Non-pigmented ciliary epithelial cell (primary cell): ENCODE measurements around the gene FLT4.
A peak's percentile ranks its signal among the peaks of the same experiment; 100 is the strongest.
"Not testable (repeated sequence)": the region's sequence is repeated elsewhere in the genome, so short reads cannot be mapped to it uniquely, and the experiment has no call there.

Experiments
- DNase-seq: peaks from one replicate; pipeline ENCODE4 v3.0.0-alpha.2; 2010; ENCODE audit warnings: low read depth

The FLT4 gene

DNA sequence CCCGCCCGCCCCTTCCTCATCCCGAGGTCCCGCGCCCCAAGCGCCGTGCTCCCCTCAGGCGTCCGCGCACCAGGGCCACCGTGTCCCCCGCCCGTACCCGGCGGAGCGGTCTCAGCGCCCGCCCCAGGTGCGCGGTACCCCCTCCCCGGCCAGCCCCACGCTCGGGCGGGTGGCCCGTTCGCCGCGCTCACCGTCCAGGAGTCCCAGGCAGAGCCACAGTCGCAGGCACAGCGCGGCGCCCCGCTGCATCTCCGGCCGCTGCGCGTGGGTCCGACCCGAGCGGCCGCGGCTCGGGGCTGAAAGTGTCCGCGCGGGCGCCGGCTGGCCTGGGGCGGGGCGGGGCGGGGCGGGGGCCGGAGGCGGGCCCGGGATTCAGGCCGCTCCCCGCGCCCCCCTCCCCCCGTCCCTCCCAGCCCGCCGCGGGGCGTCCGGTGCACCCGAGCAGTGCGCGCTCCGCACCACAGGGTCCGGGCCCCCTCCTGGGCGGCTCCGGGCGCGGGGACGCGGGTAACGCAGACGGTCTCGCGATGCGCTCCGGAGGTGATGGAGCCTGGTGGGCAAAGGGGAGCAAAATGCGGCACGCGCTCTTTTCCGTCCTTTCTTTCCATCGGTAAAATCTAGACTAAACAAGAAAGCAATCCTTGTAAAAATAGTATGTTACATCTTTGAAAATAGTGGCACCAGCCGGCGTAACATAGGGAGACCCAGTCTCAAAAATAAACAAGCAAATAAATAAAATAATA, at the start of gene FLT4:
Gene FLT4 (minus strand): TSS at position 304 of the 743 bp plus-strand sequence. CDS start 55 bp downstream, at position 249.
- no peak for DNase-seq

DNA sequence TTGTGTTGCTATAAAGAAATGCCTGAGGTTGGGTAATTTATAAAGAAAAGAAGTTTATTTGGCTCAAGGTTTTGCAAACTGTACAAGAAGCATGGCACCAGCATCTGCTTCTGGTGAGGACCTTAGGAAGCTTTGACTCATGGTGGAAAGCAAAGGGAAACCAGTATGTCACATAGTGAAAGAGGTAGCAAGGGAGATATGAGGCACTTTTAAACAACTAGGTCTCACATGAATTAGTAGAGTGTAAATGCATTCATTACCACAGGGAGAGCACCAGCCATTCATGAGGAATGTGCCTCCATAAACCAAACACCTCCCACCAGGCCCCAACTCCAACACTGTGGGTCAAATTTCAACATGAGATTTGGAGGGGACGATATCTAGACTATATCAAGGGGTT, 49.6 kb upstream of the FLT4 start:
- no peak for DNase-seq

- DNase-seq = no peak
These were observed 46.7 kb upstream of the FLT4 start for GRCh38 chr5:180696116-180696515.

- DNase-seq = no peak
These were observed 43.0 kb upstream of the FLT4 start for GRCh38 chr5:180692429-180692828.

DNA sequence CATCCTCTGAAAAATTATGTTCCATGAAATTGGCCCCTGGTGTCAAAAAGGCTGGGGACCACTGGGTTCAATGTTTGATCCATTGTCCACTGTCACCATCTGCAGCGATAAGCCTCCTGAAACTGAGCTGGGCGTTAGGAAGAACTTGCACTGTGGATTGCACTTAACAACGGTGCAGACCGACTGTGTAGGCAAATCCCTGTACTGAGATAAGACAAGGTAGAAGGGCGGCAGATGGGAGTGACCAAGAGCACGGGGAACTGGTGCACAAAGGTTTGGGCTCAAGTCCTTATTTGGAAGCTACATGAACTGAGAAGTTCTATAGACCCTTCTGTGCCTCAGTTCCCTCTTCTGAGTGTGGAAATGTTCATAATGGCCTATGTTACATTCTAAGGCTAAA, 41.6 kb upstream of the FLT4 start:
- no peak for DNase-seq

- DNase-seq = no peak
These were observed 41.2 kb upstream of the FLT4 start for GRCh38 chr5:180690562-180690961.

GRCh38 chr5:180689775-180690174, 40.4 kb upstream of the FLT4 start:
- DNase-seq = no peak

DNA sequence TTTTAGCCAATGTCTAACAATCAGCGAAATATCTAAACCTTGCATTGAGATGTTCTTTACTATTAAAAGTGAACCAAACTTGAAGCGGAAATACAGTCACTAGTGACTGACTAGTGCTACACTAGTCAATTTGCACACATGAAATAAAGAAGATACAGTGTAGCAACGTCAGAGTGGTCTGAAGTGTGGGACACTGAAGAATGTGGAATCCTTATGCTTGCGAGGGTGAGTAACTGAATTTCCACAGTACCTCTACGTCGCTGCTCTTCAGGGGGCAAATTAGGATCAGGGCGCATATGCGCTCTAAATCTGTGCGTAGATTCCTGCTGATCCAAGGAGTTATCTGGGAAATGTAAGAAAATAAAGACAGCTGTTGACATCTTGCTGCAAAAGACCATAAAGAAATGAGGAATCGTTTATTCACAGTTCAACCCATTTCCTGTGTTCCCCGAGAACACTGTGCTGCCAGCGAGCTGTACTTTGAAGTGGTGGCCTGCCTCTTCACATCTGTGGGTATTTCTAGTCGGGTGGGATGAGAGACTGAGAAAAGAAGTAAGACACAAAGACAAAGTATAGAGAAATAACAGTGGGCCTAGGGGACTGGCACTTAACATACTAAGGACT, 39.8 kb upstream of the FLT4 start:
- no peak for DNase-seq

- DNase-seq = no peak
These were observed 39.1 kb upstream of the FLT4 start for GRCh38 chr5:180688330-180689070.

- not testable (repeated sequence) for DNase-seq
These were observed 37.4 kb upstream of the FLT4 start for GRCh38 chr5:180686799-180687198.

DNA sequence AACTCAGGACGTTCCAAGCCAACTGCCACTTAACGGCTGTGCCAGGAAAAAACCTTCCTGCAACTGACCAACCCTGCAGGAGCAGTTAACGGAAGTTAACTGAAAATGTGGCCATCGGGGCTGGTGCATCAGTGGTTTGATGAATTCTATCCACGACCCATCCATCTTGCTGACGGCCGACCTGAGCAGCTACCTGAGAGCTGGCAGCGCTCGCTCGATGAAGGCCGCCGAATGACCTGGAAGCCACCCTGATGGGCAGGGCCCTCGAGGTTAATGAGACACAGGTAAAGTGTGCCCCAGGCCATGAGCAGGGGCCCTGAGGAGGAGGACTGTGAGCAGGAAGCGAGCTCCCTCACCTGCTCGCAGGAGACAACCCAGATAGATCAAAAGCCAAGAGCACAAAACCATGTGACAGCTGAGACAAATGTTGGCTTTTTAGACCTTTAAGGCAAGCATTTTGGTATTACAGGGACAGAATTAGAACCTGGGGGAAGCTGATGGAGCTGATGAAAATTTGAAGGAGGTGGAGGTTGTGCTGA, 35.3 kb upstream of the FLT4 start:
- DNase-seq = no peak

DNA sequence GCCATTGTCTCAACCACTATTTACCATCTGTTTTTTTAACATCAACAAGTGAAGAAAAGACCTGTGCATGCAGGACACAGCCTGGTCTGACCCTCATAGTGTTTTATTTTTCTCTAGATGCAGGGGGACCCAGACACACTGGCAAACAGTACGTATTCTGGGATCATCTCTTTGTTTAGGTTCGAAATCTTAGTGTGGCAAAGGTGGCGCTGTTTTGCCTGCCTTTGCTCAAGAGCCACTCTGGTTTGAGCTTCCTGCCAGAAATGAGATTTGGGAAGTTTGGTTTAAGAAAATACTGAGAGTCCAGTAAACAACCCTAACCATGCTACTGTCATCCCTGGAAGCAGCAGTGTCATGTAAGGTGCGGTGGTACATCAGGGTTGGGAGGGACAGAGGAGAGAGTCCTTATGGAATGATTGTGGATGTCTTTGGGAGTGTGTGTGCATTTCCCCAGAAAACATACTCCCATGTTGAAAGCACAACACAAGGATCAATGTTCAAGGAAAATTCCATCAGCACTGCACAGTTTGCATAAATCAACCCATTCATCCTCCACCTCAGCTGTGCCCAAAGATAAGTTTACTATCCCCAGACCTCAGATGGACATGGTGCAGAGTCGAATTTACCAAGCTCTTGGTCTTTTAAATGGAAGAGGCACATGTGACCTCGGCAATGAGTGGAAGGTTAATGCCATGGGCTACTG, 34.0 kb upstream of the FLT4 start:
- no peak for DNase-seq

GRCh38 chr5:180682560-180682959, 33.2 kb upstream of the FLT4 start:
- DNase-seq = no peak

- DNase-seq = not testable (repeated sequence)
These were observed 32.6 kb upstream of the FLT4 start for GRCh38 chr5:180682008-180682407.

DNA sequence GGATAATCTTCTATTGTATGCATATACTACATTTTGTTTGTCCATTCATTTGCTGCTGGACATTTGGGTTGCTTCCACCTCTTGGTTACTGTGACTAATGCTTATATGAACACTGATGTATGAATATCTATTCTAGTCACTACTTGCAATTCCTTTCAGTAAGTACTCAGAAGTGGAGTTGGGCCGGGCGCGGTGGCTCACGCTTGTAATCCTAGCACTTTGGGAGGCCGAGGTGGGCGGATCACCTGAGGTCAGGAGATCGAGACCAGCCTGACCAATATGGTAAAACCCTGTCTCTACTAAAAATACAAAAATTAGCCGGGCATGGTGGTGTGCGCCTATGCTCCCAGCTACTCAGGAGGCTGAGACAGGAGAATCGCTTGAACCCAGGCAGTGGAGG, 28.9 kb upstream of the FLT4 start:
- not testable (repeated sequence) for DNase-seq

DNA sequence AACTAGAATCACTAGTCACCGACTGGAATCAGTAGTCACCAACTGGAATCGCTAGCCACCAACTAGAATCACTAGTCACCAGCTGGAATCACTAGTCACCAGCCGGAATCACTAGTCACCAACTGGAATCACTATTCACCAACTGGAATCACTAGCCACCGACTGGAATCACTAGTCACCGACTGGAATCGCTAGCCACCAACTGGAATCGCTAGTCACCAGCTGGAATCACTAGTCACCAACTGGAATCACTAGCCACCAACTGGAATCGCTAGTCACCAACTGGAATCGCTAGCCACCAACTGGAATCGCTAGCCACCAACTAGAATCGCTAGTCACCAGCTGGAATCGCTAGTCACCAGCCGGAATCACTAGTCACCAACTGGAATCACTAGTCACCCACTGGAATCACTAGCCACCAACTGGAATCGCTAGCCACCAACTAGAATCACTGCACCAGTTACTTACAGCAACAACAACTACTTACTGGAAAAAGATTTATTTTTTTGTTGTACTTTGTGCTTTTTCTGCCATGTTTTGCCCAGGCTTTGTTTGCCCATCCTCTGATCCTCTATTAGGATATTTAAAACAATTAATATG, 25.7 kb upstream of the FLT4 start:
- DNase-seq = no peak

DNA sequence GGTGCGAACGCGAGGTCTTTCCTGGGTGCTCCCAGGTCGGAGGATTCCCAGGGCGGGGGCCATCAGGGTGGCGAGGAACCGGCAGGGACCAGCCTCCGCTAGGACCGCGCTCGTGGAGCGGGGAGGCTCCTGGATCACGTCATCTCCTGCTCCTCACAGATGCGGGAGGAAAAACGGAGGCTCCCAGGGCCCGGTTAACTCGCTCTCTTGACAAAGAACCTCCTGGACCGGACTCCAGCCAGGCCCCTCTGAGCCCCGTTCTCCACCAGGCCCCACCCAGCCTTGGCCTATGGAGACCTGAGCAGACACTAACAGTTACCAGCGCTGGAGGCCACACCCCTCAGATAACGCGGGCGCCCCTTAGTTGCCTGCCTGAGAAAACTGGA, 24.7 kb upstream of the FLT4 start:
- not testable (repeated sequence) for DNase-seq

GRCh38 chr5:180673371-180674089, 24.1 kb upstream of the FLT4 start:
- no peak for DNase-seq

- DNase-seq = not testable (repeated sequence)
These were observed 22.6 kb upstream of the FLT4 start for GRCh38 chr5:180671958-180672524.

DNA sequence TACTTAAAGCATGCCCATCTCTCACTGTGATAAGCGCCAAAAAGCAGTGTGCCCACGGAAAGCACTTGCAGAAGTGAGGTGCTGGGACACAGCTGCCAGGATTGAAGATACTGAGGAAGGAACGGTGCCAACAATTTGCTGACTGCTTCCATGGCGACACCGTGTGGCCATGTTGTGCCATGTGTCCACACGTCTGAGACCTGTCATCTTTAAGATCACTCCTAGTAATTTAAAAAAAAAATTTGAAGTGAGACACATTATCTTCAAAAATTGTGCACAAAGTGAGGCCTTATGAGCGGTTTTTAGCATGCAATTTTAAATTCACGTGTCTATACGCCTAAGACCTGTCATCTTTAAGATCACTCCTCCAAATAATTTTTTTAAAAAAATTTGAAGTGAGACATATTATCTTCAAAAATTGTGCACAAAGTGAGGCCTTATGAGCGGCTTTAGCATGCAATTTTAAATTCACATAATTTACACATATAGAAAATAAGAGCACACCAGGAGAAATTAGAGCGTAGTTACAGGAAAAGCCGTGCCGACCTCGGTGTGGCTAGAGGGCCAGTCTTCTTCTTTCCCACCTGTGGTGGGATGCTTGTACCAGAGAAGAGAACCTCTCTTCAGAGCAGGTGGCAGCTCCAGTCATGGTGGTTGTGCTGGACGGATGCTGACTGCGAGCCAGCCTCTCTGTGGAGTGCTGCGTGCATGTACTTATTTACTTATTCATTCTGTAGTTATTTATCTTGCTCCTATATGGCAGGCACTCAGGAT, 21.4 kb upstream of the FLT4 start:
- DNase-seq = peak; percentile 18
